ENCODE data around the gene WIPI1. TPM values are rescaled to one million over a fixed set of nuclear protein-coding genes. Genes with fewer than 3 reads are reported as not detected.
"Not testable (repeated sequence)": the region's sequence is repeated elsewhere in the genome, so short reads cannot be mapped to it uniquely, and the experiment has no call there.

WIPI1 gene
- total RNA-seq, 1 donor = 190 TPM

DNA sequence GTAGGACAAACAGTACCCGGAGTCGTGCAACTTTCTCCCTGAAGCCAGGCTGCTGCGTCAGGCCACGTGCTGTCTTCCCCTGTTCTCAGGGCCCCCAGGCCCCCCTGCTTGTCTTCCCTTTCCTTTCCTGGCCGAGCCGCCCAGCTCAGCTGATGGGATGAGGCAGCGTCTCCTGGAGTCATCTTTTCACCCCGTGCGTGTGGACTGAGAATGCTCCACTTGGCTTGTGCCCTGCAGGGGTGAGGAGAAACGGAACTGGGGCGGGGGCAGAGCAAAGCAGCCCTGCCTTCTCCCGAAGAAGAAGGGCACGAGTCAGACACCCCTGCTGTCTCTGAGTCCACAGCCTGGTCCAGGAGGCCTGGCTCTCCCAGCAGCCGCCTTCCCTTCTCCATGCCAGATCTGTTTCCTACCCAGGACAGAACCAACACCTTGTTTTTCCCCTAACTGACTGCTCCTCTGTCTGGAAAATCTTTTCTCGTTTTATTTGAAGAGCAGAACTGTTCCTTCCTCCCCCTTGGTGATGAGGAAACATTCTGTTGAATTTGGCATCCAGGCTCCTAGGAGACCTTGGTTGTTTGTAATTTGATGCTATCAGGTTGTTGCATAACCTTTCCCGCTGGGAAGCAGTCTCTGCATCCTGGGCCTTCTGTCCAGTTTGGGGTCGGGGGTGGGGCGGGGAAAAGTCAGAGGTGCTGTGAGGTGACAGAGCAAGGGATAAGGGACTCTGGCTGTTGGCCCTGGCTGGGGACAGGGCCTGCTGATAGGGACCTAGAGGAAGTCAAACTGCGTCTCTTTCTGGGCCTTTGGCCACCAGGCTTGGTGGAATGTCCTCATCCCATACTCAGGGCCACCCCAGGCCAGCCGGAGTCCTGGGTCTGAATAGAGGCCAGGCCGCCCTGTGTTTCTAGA, 78.8 kb downstream of the WIPI1 start:
- H3K9me3 ChIP-seq (ENCODE audit: low read depth, low read length) = no peaks in the 10 kb centered on the region
- no peaks in the 10 kb centered on the region for H3K79me2 ChIP-seq (ENCODE audit: insufficient read depth, low read length)
- peak overlapping the region; percentile 53 for H3K4me3 ChIP-seq (ENCODE audit: insufficient read depth, low read length)
- DNase-seq (ENCODE audit: insufficient read length, low spot score, missing footprints) = peak; percentile 94
- H2AFZ ChIP-seq (ENCODE audit: low read length) = peak overlapping the region; percentile 37
- no peaks in the 10 kb centered on the region for H4K20me1 ChIP-seq (ENCODE audit: insufficient read depth, low read length)
- H3K36me3 ChIP-seq (ENCODE audit: insufficient read depth, low read length) = no peaks in the 10 kb centered on the region
- peaks cover 58% of the 10 kb centered on the region for H3K4me1 ChIP-seq (ENCODE audit: insufficient read depth, low read length)
- no peaks in the 10 kb centered on the region for H3K27me3 ChIP-seq (ENCODE audit: insufficient read depth, low read length)
- TF ChIP-seq, protein P1, sequence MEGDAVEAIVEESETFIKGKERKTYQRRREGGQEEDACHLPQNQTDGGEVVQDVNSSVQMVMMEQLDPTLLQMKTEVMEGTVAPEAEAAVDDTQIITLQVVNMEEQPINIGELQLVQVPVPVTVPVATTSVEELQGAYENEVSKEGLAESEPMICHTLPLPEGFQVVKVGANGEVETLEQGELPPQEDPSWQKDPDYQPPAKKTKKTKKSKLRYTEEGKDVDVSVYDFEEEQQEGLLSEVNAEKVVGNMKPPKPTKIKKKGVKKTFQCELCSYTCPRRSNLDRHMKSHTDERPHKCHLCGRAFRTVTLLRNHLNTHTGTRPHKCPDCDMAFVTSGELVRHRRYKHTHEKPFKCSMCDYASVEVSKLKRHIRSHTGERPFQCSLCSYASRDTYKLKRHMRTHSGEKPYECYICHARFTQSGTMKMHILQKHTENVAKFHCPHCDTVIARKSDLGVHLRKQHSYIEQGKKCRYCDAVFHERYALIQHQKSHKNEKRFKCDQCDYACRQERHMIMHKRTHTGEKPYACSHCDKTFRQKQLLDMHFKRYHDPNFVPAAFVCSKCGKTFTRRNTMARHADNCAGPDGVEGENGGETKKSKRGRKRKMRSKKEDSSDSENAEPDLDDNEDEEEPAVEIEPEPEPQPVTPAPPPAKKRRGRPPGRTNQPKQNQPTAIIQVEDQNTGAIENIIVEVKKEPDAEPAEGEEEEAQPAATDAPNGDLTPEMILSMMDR (IDR thresholded peaks at IDR 0.05; ENCODE audit: extremely low read depth, low read depth, low read length) = no peak
- peak overlapping the region; percentile 100 for H3K27ac ChIP-seq (ENCODE audit: low read depth, low read length)
- H3K4me2 ChIP-seq (ENCODE audit: insufficient read depth, low read length) = peak overlapping the region; percentile 74

DNA sequence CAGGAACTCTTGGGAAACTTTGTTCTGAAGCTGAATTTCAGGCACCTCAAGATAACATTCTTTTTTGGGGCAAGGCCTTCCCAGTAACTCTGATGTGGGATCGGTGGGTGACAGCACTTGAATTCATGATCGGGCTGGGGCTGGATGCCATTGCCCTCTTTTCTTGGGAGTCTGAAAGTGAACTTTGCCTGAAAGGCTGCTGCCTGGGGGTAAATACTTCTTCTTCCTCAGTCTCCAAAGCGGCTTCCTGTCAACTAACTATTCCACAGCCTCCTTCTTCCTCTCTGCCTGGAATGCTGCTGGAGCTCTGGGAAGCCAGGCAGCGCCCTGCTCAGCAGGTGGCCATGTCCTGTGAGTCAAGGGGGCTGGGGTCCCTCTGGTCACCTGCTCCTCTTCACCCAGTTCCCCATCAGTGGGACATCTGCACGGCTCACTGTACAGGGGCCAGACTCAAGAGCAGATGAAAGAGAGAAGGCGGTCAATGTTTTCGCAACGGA, 79.5 kb downstream of the WIPI1 start:
- Histone ChIP-seq H2AFZ (ENCODE audit: low read length) (peak overlapping the region; percentile 37), H3K4me3 (ENCODE audit: insufficient read depth, low read length) (no peak overlapping the region), H3K79me2 (ENCODE audit: insufficient read depth, low read length) (no peaks in the 10 kb centered on the region), H3K27me3 (ENCODE audit: insufficient read depth, low read length) (no peaks in the 10 kb centered on the region), H3K36me3 (ENCODE audit: insufficient read depth, low read length) (no peaks in the 10 kb centered on the region), H3K27ac (ENCODE audit: low read depth, low read length) (peak overlapping the region; percentile 100), H3K4me2 (ENCODE audit: insufficient read depth, low read length) (peak overlapping the region; percentile 74), H4K20me1 (ENCODE audit: insufficient read depth, low read length) (no peaks in the 10 kb centered on the region), H3K9me3 (ENCODE audit: low read depth, low read length) (no peaks in the 10 kb centered on the region), H3K4me1 (ENCODE audit: insufficient read depth, low read length) (peaks cover 50% of the 10 kb centered on the region)
- no peak for DNase-seq (ENCODE audit: insufficient read length, low spot score, missing footprints)
- TF ChIP-seq, protein P1 (IDR thresholded peaks at IDR 0.05; ENCODE audit: extremely low read depth, low read depth, low read length) = no peak

- not testable (repeated sequence) for H3K36me3 ChIP-seq (ENCODE audit: insufficient read depth, low read length); H3K27me3 ChIP-seq (ENCODE audit: insufficient read depth, low read length); H4K20me1 ChIP-seq (ENCODE audit: insufficient read depth, low read length); H2AFZ ChIP-seq (ENCODE audit: low read length); H3K4me2 ChIP-seq (ENCODE audit: insufficient read depth, low read length); H3K4me3 ChIP-seq (ENCODE audit: insufficient read depth, low read length); DNase-seq (ENCODE audit: insufficient read length, low spot score, missing footprints); H3K27ac ChIP-seq (ENCODE audit: low read depth, low read length); H3K79me2 ChIP-seq (ENCODE audit: insufficient read depth, low read length); H3K9me3 ChIP-seq (ENCODE audit: low read depth, low read length)
- H3K4me1 ChIP-seq (ENCODE audit: insufficient read depth, low read length) = peaks cover 39% of the 10 kb centered on the region
These were observed 81.1 kb downstream of the WIPI1 start for GRCh38 chr17:68376178-68376577.

DNA sequence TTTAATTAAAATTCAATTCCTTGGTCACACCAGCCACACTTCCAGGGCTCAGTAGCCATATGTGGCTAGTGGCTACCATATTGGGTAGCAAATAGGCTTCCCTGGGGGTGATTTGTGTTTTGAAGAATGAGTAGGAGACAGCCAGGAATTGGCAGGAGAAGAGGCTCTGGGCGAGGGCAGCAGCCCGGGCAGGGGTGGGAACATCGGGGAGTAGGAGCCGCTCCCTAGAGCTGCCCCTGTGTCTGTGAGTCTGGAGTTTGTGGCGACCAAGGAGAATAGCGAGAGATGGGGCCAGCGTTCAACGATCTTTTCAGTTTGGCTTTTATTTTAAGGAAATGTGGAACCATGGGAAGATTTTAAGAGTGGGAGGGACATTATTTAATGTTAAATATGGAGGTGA, 81.7 kb downstream of the WIPI1 start:
- no peaks in the 10 kb centered on the region for H3K36me3 ChIP-seq (ENCODE audit: insufficient read depth, low read length)
- no peaks in the 10 kb centered on the region for H3K79me2 ChIP-seq (ENCODE audit: insufficient read depth, low read length)
- H3K9me3 ChIP-seq (ENCODE audit: low read depth, low read length) = no peaks in the 10 kb centered on the region
- no peak overlapping the region for H3K4me3 ChIP-seq (ENCODE audit: insufficient read depth, low read length)
- no peak overlapping the region for H2AFZ ChIP-seq (ENCODE audit: low read length)
- DNase-seq (ENCODE audit: insufficient read length, low spot score, missing footprints) = no peak
- H3K27me3 ChIP-seq (ENCODE audit: insufficient read depth, low read length) = no peaks in the 10 kb centered on the region
- no peak overlapping the region for H3K27ac ChIP-seq (ENCODE audit: low read depth, low read length)
- TF ChIP-seq, protein P1 (IDR thresholded peaks at IDR 0.05; ENCODE audit: extremely low read depth, low read depth, low read length) = no peak
- no peaks in the 10 kb centered on the region for H4K20me1 ChIP-seq (ENCODE audit: insufficient read depth, low read length)
- H3K4me1 ChIP-seq (ENCODE audit: insufficient read depth, low read length) = peaks cover 33% of the 10 kb centered on the region
- H3K4me2 ChIP-seq (ENCODE audit: insufficient read depth, low read length) = no peak overlapping the region

Small RNAs within 50 kb of the gene (small RNA-seq; reads per million reads assigned to genes)
- not detected for gene MIR635

Other genes starting within 250 kb of the WIPI1 start
- gene AMZ2, start 209.5 kb downstream of the WIPI1 start, total RNA-seq = 80.3 and 84.0 TPM in 2 replicates
- 1.4 and 3.8 TPM in 2 replicates for gene SLC16A6, start 166.4 kb downstream of the WIPI1 start, total RNA-seq
- 7.6 and 7.7 TPM in 2 replicates for gene ARSG, start 166.0 kb downstream of the WIPI1 start, total RNA-seq
- gene PRKAR1A, start 54.9 kb upstream of the WIPI1 start, total RNA-seq = 234 and 259 TPM in 2 replicates
- gene FAM20A, start 143.9 kb upstream of the WIPI1 start, total RNA-seq = 63.3 and 72.2 TPM in 2 replicates